GM18873 (cell line): Measurements from ENCODE around the gene CIITA.

Experiments used
- ATAC-seq: cut with Tn5 transposase; IDR thresholded peaks from one replicate; pipeline ENCODE4 v1.9.1; 2021; ENCODE audit warnings: mild to moderate bottlenecking, moderate library complexity, moderate number of reproducible peaks; ENCODE audit not compliant: unreplicated experiment, low FRiP score

The CIITA gene

GRCh38 chr16:10878644-10879501 lies 1.9 kb downstream of the CIITA start:
- no peak for ATAC-seq

- ATAC-seq, result no peak
Observed at GRCh38 chr16:10879681-10880589, 2.9 kb downstream of the CIITA start.

- ATAC-seq, result no peak
Observed at GRCh38 chr16:10880594-10881452, 3.8 kb downstream of the CIITA start.

DNA sequence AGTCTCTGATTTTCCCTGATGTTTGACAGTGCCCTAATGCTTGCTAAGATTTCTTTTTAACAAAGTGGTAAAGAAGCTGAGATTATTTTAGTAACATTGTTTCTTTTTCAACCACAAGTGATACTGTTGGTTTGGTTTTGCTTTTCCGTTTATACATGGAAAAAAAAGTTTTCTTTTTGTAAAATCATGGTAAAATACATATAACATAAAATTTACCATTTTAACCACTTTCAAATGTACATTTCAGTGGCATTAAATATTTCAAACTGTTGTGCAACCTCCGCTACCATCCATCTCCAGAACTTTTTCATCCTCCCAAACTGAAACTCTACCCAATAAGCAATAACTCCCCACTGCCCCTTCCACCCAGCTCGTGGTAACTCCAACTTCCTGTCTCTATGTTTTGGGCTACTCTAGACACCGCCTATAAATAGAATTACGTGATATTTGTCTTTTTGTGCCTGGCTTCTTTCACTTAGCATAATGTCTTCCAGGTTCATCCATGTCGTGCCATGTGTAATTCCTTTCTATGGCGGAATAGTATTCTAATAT lies 4.6 kb downstream of the CIITA start:
- no peak for ATAC-seq

DNA sequence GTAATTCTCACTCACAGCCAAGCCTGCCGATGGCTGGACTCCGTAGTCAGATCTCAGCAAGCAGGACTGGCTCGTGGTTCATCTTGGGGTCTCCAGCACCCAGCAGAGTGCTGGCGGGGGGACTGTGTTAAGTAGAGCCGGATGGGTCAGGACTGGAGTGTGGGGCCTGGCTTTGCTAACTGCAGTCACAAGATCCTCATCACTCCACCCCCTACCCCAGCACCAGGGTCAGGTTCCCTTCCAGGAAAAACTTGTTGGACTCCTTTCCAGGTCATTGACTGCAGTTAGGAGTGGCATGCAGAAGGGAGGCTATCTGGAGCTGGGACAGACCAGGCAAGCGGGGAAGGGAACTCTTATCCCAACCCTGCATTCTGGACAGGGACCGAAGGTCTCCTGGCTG lies 6.0 kb downstream of the CIITA start:
- no peak for ATAC-seq

DNA sequence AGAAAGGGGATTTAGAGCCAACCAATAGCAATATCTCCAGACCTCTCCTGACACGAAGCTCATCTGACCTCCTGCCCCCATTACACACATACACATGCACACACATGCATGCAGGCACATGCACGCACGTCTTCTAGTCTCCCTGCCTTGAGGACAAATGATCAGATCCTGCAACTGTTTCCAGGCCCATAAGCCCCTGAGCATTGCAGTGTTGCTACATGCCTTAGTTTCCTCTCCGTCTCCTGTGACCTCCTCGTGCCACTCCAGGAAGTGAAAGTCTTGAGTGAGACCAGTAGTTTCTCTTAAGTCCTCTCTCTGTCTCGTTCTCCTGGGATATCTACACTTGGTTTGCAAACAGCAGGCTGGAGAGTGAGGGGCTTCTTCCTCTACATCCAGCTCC lies 8.2 kb downstream of the CIITA start:
- no peak for ATAC-seq

- ATAC-seq, result no peak
Observed at GRCh38 chr16:10888320-10888937, 11.4 kb downstream of the CIITA start.

- ATAC-seq, result no peak
Observed at GRCh38 chr16:10889855-10890254, 12.9 kb downstream of the CIITA start.

DNA sequence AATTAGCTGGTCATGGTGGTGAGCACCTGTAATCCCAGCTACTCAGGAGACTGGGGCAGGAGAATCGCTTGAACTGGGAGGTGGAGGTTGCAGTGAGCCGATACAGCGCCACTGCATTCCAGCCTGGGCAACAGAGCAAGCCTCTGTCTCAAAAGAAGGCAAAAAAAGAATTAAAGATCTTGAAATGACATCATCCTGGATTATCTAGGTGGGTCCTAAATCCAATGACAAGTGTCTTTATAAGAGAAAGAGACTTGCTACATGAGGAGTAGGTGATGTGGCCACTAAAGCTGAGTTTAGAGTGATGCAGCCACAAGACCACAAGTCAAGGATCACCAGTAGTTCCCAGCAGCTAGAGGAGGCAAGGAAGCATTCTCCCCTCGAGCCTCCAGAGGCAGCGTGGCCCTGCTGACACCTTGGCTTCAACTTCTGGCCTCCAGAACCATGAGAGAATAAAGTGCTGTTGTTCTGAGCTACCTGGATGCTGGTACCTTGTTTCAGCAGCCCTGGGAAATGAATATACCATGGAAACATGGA lies 15.8 kb downstream of the CIITA start:
- no peak for ATAC-seq

DNA sequence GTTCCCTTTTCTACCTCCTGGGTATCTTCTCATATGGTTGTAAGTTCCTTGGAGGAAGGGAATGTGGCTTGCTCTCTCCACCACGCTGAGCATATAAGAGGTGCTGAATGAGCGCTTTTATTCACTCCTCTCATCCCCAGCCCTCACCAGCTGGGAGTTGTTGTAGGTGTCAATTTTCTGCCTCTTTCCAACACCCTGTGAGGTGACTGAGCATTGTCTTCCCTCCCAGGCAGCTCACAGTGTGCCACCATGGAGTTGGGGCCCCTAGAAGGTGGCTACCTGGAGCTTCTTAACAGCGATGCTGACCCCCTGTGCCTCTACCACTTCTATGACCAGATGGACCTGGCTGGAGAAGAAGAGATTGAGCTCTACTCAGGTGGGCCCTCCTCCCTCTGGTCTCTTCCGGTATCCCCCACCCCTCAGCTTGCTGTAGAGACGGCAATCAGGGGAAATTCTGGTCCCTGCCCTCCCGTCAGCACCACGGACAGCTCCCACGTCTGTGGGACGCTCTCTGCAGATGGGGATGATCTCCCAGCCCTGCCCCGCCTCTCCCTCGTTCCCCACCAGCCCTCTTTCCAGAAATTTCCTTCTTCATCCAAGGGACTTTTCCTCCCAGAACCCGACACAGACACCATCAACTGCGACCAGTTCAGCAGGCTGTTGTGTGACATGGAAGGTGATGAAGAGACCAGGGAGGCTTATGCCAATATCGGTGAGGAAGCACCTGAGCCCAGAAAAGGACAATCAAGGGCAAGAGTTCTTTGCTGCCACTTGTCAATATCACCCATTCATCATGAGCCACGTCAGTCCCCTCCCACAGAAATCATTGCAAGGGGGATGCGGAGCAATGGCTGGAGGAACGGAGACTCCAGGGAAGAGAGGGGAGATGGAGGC lies 18.3 kb downstream of the CIITA start:
- ATAC-seq, result no peak

GRCh38 chr16:10896165-10896564 lies 19.2 kb downstream of the CIITA start:
- no peak for ATAC-seq

DNA sequence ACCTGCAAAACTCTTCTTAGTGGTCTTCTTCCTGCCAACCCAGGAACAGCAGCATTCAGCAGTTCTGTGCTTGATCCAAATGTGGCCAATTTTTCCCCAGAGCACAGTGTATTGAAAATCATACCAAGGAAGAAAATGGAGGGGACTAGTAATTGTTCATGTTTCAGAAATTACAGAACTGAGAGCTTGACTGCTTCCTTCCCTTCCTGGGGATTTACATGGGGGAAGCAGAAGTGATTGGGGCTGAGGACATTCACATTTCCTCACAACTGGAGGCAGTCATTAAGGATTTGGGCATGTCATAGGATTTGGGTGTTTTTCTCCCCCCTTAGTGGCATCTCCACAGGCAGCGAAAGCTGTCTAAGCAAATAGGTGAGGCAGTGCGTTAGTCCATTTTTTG lies 19.7 kb downstream of the CIITA start:
- no peak for ATAC-seq

- no peak for ATAC-seq
Observed at GRCh38 chr16:10897134-10897533, 20.1 kb downstream of the CIITA start.

GRCh38 chr16:10902999-10903398 lies 26.0 kb downstream of the CIITA start:
- ATAC-seq, result no peak

DNA sequence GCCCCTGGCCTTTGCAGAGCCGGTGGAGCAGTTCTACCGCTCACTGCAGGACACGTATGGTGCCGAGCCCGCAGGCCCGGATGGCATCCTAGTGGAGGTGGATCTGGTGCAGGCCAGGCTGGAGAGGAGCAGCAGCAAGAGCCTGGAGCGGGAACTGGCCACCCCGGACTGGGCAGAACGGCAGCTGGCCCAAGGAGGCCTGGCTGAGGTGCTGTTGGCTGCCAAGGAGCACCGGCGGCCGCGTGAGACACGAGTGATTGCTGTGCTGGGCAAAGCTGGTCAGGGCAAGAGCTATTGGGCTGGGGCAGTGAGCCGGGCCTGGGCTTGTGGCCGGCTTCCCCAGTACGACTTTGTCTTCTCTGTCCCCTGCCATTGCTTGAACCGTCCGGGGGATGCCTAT lies 29.5 kb downstream of the CIITA start:
- no peak for ATAC-seq

GRCh38 chr16:10906914-10907756 lies 30.1 kb downstream of the CIITA start:
- ATAC-seq, result no peak

- ATAC-seq, result no peak
Observed at GRCh38 chr16:10907757-10908045, 30.7 kb downstream of the CIITA start.

- no peak for ATAC-seq
Observed at GRCh38 chr16:10911267-10911666, 34.3 kb downstream of the CIITA start.
